Neuronal stem cell (in vitro differentiated cells): Measurements from ENCODE around the gene CTNND2.
A peak's percentile ranks its signal among the peaks of the same experiment; 100 is the strongest.

Source experiments
- DNase-seq: peaks from one replicate; pipeline ENCODE4 v3.0.0-alpha.2; 2013; ENCODE audit warnings: low spot score
- H2AFZ ChIP-seq: one replicate; pipeline ENCODE4 v1.6.1; 2013; ENCODE audit warnings: mild to moderate bottlenecking, low read length, inconsistent platforms
- H2AK5ac ChIP-seq: 2 replicates; pipeline ENCODE4 v1.6.1; 2013; ENCODE audit warnings: low read depth, mild to moderate bottlenecking, inconsistent platforms, low read length, moderate library complexity, mixed read lengths
- H2BK120ac ChIP-seq: 2 replicates; pipeline ENCODE4 v1.6.1; 2013; ENCODE audit warnings: low read depth, mild to moderate bottlenecking, inconsistent platforms, low read length, moderate library complexity, mixed read lengths
- H2BK12ac ChIP-seq: one replicate; pipeline ENCODE4 v1.6.1; 2013; ENCODE audit warnings: low read length, inconsistent platforms
- H2BK15ac ChIP-seq: 2 replicates; pipeline ENCODE4 v1.6.1; 2013; ENCODE audit warnings: mild to moderate bottlenecking, low read length, inconsistent platforms, mixed read lengths
- H2BK5ac ChIP-seq: one replicate; pipeline ENCODE4 v1.6.1; 2013; ENCODE audit warnings: inconsistent platforms, mild to moderate bottlenecking, low read length, moderate library complexity
- H3K14ac ChIP-seq: one replicate; pipeline ENCODE4 v1.6.1; 2013; ENCODE audit warnings: low read length, inconsistent platforms
- H3K18ac ChIP-seq: 2 replicates; pipeline ENCODE4 v1.6.1; 2013; ENCODE audit warnings: low read length, inconsistent platforms
- H3K23ac ChIP-seq: 2 replicates; pipeline ENCODE4 v1.6.1; 2013; ENCODE audit warnings: low read depth, mild to moderate bottlenecking, mixed read lengths, low read length, inconsistent platforms; ENCODE audit not compliant: poor library complexity
- H3K27ac ChIP-seq: replicated peaks from 3 replicates; pipeline ENCODE4 v1.5.1; 2013; ENCODE audit warnings: low read length, inconsistent platforms
- H3K27me3 ChIP-seq, 3 experiments: 2 replicates each; pipeline ENCODE4 v1.6.1; 2013; ENCODE audit warnings: low read length in 3 of 3, mild to moderate bottlenecking in 2 of 3, inconsistent platforms in 1 of 3, low read depth in 1 of 3, mixed read lengths in 1 of 3, moderate library complexity in 1 of 3; ENCODE audit not compliant: control insufficient read depth in 3 of 3, insufficient read depth in 3 of 3
- H3K36me3 ChIP-seq, 2 donors: replicated peaks in 1 of 2; 2 replicates each; pipeline ENCODE4 v1.6.1; 2013; ENCODE audit warnings: low read length in 2 of 2; ENCODE audit not compliant: control insufficient read depth in 2 of 2, insufficient read depth in 2 of 2
- H3K4ac ChIP-seq: 2 replicates; pipeline ENCODE4 v1.6.1; 2013; ENCODE audit warnings: inconsistent platforms, mild to moderate bottlenecking, low read length, moderate library complexity
- H3K4me1 ChIP-seq, 2 donors: 1 replicate in 1 of 2; 2 replicates in 1 of 2; pipeline ENCODE4 v1.6.1; 2013; ENCODE audit warnings: low read length in 2 of 2, low read depth in 1 of 2; ENCODE audit not compliant: control insufficient read depth in 2 of 2, insufficient read depth in 1 of 2
- H3K4me2 ChIP-seq: one replicate; pipeline ENCODE4 v1.6.1; 2013; ENCODE audit warnings: mild to moderate bottlenecking, low read length, inconsistent platforms; ENCODE audit not compliant: insufficient read depth, poor library complexity, severe bottlenecking
- H3K4me3 ChIP-seq, 2 donors: 2 replicates each; pipeline ENCODE4 v1.5.1; 2013; ENCODE audit warnings: low read length in 2 of 2, mild to moderate bottlenecking in 2 of 2, inconsistent platforms in 1 of 2, moderate library complexity in 1 of 2
- H3K79me1 ChIP-seq: one replicate; pipeline ENCODE4 v1.6.1; 2013; ENCODE audit warnings: low read depth, mild to moderate bottlenecking, inconsistent platforms, low read length, moderate library complexity
- H3K9ac ChIP-seq: one replicate; pipeline ENCODE4 v1.6.1; 2013; ENCODE audit warnings: mild to moderate bottlenecking, low read depth, low read length, inconsistent platforms; ENCODE audit not compliant: poor library complexity
- H3K9me3 ChIP-seq, 2 donors: replicated peaks in 1 of 2; 2 replicates each; pipeline versions ENCODE3 to v1.6.1; 2013; ENCODE audit warnings: low read length in 2 of 2, mild to moderate bottlenecking in 2 of 2, inconsistent platforms in 1 of 2, low read depth in 1 of 2, mixed read lengths in 1 of 2, moderate library complexity in 1 of 2; ENCODE audit not compliant: control insufficient read depth in 2 of 2, insufficient read depth in 1 of 2
- H4K8ac ChIP-seq: one replicate; pipeline ENCODE4 v1.6.1; 2013; ENCODE audit warnings: low read depth, mild to moderate bottlenecking, inconsistent platforms, low read length, moderate library complexity
- H4K91ac ChIP-seq: one replicate; pipeline ENCODE4 v1.6.1; 2013; ENCODE audit warnings: low read length, low read depth, mild to moderate bottlenecking, inconsistent platforms; ENCODE audit not compliant: poor library complexity
- whole genome bisulfite sequencing, 2 donors: extraction: QIAGEN DNeasy Blood & Tissue Kit; methylation state at CpG; one replicate each; pipeline ENCODE4 v1.1.7; 2013; ENCODE audit warnings: missing lambda C conversion rate in 2 of 2, mixed read lengths in 1 of 2; ENCODE audit not compliant: insufficient read length in 2 of 2, insufficient replicate concordance in 1 of 2; ENCODE audit errors: extremely low coverage in 2 of 2; 5-methylcytosine and 5-hydroxymethylcytosine counted together

Gene CTNND2

GRCh38 chr5:11248966-11249365, 655.3 kb downstream of the CTNND2 start:
- WGBS, 2 donors: no CpG with 5 or more reads among the region's 4 CpGs
- Histone ChIP-seq H3K18ac (no peak overlapping the region), H2BK120ac (no peak overlapping the region), H3K79me1 (no peaks in the 10 kb centered on the region), H3K4ac (no peak overlapping the region), H3K4me1 (peaks cover 2 to 16% of the 10 kb centered on the region in 2 donors), H2BK15ac (no peak overlapping the region), H3K27ac (no peak overlapping the region), H3K4me2 (no peak overlapping the region), H2BK12ac (no peak overlapping the region), H4K91ac (no peak overlapping the region), H2AFZ (no peak overlapping the region), H3K4me3 (no peak overlapping the region), H4K8ac (no peak overlapping the region), H3K27me3 (no peaks in the 10 kb centered on the region), H2BK5ac (no peak overlapping the region), H3K9ac (no peak overlapping the region), H3K36me3 (peaks cover 0 to 4% of the 10 kb centered on the region in 2 donors), H3K14ac (no peak overlapping the region), H2AK5ac (no peak overlapping the region), H3K23ac (no peak overlapping the region), H3K9me3 (peaks cover 0 to 3% of the 10 kb centered on the region in 2 donors)
- no peak for DNase-seq

- no peak overlapping the region for H3K27ac ChIP-seq
- no peak overlapping the region for H3K14ac ChIP-seq
- H2BK5ac ChIP-seq: no peak overlapping the region
- H4K91ac ChIP-seq: no peak overlapping the region
- H3K79me1 ChIP-seq: no peaks in the 10 kb centered on the region
- no peak overlapping the region for H3K4me3 ChIP-seq
- H2BK15ac ChIP-seq: no peak overlapping the region
- H2BK120ac ChIP-seq: no peak overlapping the region
- H2BK12ac ChIP-seq: no peak overlapping the region
- H3K36me3 ChIP-seq: peaks cover 0 to 4% of the 10 kb centered on the region in 2 donors
- H3K23ac ChIP-seq: no peak overlapping the region
- WGBS, 2 donors: no CpG with 5 or more reads among the region's 3 CpGs
- peaks cover 0 to 3% of the 10 kb centered on the region in 2 donors for H3K9me3 ChIP-seq
- H2AFZ ChIP-seq: no peak overlapping the region
- H3K4ac ChIP-seq: no peak overlapping the region
- no peak overlapping the region for H3K18ac ChIP-seq
- no peak overlapping the region for H3K4me2 ChIP-seq
- H4K8ac ChIP-seq: no peak overlapping the region
- H2AK5ac ChIP-seq: no peak overlapping the region
- DNase-seq: no peak
- H3K4me1 ChIP-seq: peaks cover 2 to 12% of the 10 kb centered on the region in 2 donors
- no peak overlapping the region for H3K9ac ChIP-seq
- H3K27me3 ChIP-seq: no peaks in the 10 kb centered on the region
Measured at GRCh38 chr5:11247224-11247623, 657.0 kb downstream of the CTNND2 start.

GRCh38 chr5:11240293-11241190, 663.7 kb downstream of the CTNND2 start:
- Histone ChIP-seq H3K4me1 (peaks cover 0 to 6% of the 10 kb centered on the region in 2 donors), H2BK120ac (no peak overlapping the region), H3K14ac (no peak overlapping the region), H4K91ac (peak overlapping the region; percentile 22), H3K36me3 (peaks cover 0 to 11% of the 10 kb centered on the region in 2 donors), H3K4me3 (peak overlapping the region in 1 of 2 donors; percentile 71), H2BK5ac (no peak overlapping the region), H3K27me3 (peaks cover 0 to 1% (median 0%) of the 10 kb centered on the region in 3 experiments), H4K8ac (no peak overlapping the region), H2AK5ac (no peak overlapping the region), H2BK12ac (no peak overlapping the region), H3K79me1 (peaks cover 2% of the 10 kb centered on the region), H2AFZ (no peak overlapping the region), H3K4me2 (no peak overlapping the region), H3K4ac (no peak overlapping the region), H3K9ac (no peak overlapping the region), H3K23ac (no peak overlapping the region), H3K27ac (no peak overlapping the region), H2BK15ac (no peak overlapping the region), H3K18ac (no peak overlapping the region), H3K9me3 (peaks cover 3 to 13% of the 10 kb centered on the region in 2 donors)
- no peak for DNase-seq
- 100% methylated on average over 1 to 2 of the region's 2 CpGs for WGBS, 2 donors

GRCh38 chr5:11239261-11240015, 664.8 kb downstream of the CTNND2 start:
- no peak overlapping the region for H3K4me3 ChIP-seq
- no peak overlapping the region for H3K4ac ChIP-seq
- no peak overlapping the region for H2BK5ac ChIP-seq
- H2AK5ac ChIP-seq: peak overlapping the region; percentile 40
- no peak overlapping the region for H3K4me2 ChIP-seq
- H3K27me3 ChIP-seq: peaks cover 0 to 1% (median 0%) of the 10 kb centered on the region in 3 experiments
- H2BK15ac ChIP-seq: no peak overlapping the region
- H3K36me3 ChIP-seq: peaks cover 0 to 11% of the 10 kb centered on the region in 2 donors
- peaks cover 2% of the 10 kb centered on the region for H3K79me1 ChIP-seq
- no peak overlapping the region for H2AFZ ChIP-seq
- H2BK12ac ChIP-seq: no peak overlapping the region
- no CpG with 5 or more reads among the region's 13 CpGs for WGBS, 2 donors
- H3K18ac ChIP-seq: peak overlapping the region; percentile 61
- H3K23ac ChIP-seq: no peak overlapping the region
- no peak overlapping the region for H4K8ac ChIP-seq
- no peak overlapping the region for H2BK120ac ChIP-seq
- no peak for DNase-seq
- H4K91ac ChIP-seq: peak overlapping the region; percentile 25
- no peak overlapping the region for H3K27ac ChIP-seq
- peaks cover 0 to 6% of the 10 kb centered on the region in 2 donors for H3K4me1 ChIP-seq
- H3K9ac ChIP-seq: no peak overlapping the region
- H3K14ac ChIP-seq: no peak overlapping the region
- H3K9me3 ChIP-seq: peaks cover 3 to 10% of the 10 kb centered on the region in 2 donors
